ENCODE data around the gene ESX1. TPM values are rescaled to one million over a fixed set of nuclear protein-coding genes. Genes with fewer than 3 reads are reported as not detected.
"Not testable (repeated sequence)": the region's sequence is repeated elsewhere in the genome, so short reads cannot be mapped to it uniquely, and the experiment has no call there.

ESX1 gene
- polyA plus RNA-seq, 1 of the 3 experiments (the other 2 are of a cell fraction): not detected

DNA sequence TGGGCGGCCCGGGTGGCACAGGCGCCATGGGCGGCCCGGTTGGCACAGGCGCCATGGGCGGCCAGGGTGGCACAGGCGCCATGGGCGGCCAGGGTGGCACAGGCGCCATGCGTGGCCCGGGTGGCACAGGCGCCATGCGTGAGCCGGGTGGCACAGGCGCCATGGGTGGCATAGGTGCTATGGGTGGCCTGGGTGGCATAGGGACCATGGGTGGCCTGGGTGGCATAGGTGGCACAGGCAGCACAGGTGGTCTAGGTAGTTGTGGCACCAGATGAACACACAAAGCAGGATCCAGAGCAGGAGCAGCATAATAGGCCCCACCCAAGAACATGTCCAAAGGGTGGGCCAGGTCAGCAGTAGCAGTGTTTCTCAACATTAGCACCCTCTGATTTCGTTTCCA is 4.3 kb downstream of the ESX1 start:
- ChIA-PET POLR2A (no interaction called here), CTCF (no interaction called here)
- Histone ChIP-seq H2AFZ (ENCODE audit: low read depth) (no peak overlapping the region), H3K79me2 (ENCODE audit: insufficient read depth) (no peaks in the 10 kb centered on the region), H4K20me1 (ENCODE audit: insufficient read depth) (no peaks in the 10 kb centered on the region), H3K27me3 (ENCODE audit: insufficient read depth) (peaks cover 56% of the 10 kb centered on the region), H3K4me2 (no peak overlapping the region), H3F3A (replicated peaks; ENCODE audit: insufficient read depth) (no peaks in the 10 kb centered on the region), H3K9me3 (no peaks in the 10 kb centered on the region), H3K9me2 (no peaks in the 10 kb centered on the region), H3K4me1 (ENCODE audit: control insufficient read depth in 1 of 2, insufficient read depth in 2 of 2, low read depth in 1 of 2, low read length in 1 of 2) (no peaks in the 10 kb centered on the region), H3K27ac (ENCODE audit: low read depth in 2 of 2, low read length in 1 of 2) (no peak overlapping the region), H3K9ac (no peak overlapping the region), H3K4me3 (ENCODE audit: low read depth in 2 of 2, low read length in 1 of 2) (no peak overlapping the region), H3K36me3 (replicated peaks in 1 of 2; ENCODE audit: control insufficient read depth in 1 of 2, insufficient read depth in 2 of 2, low read length in 1 of 2) (no peaks in the 10 kb centered on the region)
- TF ChIP-seq RCOR1 (IDR thresholded peaks at IDR 0.05; ENCODE audit: low read length): no peak
- no peak for TF ChIP-seq FOXM1 (IDR thresholded peaks at IDR 0.05; ENCODE audit: low read depth)
- 24% methylated on average over 6 of the region's 17 CpGs for WGBS (ENCODE audit: low lambda C conversion rate)
- DNase-seq: no peak

DNA sequence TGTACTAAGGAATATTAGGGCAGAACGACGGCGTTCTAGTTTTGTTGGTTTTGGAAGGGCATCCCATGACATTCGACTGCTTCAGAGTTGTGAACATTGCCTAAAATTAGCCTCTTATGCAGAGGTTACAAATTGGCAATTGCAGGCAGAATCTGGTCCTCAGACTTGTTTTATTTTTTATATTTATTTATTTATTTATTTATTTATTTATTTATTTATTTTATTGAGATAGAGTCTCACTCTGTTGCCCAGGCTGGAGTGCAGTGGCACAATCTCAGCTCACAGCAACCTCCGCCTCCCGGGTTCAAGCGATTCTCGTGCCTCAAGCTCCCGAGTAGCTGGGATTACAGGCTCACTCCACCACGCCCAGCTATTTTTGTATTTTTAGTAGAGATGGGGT is 24.7 kb downstream of the ESX1 start:
- POLR2A ChIA-PET; H3F3A ChIP-seq (replicated peaks; ENCODE audit: insufficient read depth); H4K20me1 ChIP-seq (ENCODE audit: insufficient read depth); H3K9me3 ChIP-seq; H3K9me2 ChIP-seq; H3K79me2 ChIP-seq (ENCODE audit: insufficient read depth); H3K4me2 ChIP-seq; H3K4me3 ChIP-seq (ENCODE audit: low read depth in 2 of 2, low read length in 1 of 2); H2AFZ ChIP-seq (ENCODE audit: low read depth); H3K36me3 ChIP-seq (replicated peaks in 1 of 2; ENCODE audit: control insufficient read depth in 1 of 2, insufficient read depth in 2 of 2, low read length in 1 of 2); DNase-seq; H3K27me3 ChIP-seq (ENCODE audit: insufficient read depth); H3K9ac ChIP-seq; H3K4me1 ChIP-seq (ENCODE audit: control insufficient read depth in 1 of 2, insufficient read depth in 2 of 2, low read depth in 1 of 2, low read length in 1 of 2); H3K27ac ChIP-seq (ENCODE audit: low read depth in 2 of 2, low read length in 1 of 2): not testable (repeated sequence)
- CTCF ChIA-PET: interaction anchor here (1.4 kb wide), 1 partner anchor 35 kb away, joined by 4 read pairs; no protein-coding TSS in a partner anchor
- WGBS (ENCODE audit: low lambda C conversion rate): 49% methylated on average over 10 of the region's 10 CpGs

- Histone ChIP-seq H3K9me2 (no peaks in the 10 kb centered on the region), H4K20me1 (ENCODE audit: insufficient read depth) (no peaks in the 10 kb centered on the region), H3K4me1 (ENCODE audit: control insufficient read depth in 1 of 2, insufficient read depth in 2 of 2, low read depth in 1 of 2, low read length in 1 of 2) (no peaks in the 10 kb centered on the region), H3K27ac (ENCODE audit: low read depth in 2 of 2, low read length in 1 of 2) (no peak overlapping the region), H3K4me2 (no peak overlapping the region), H3K27me3 (ENCODE audit: insufficient read depth) (peaks cover 4% of the 10 kb centered on the region; the same call in 1 of the 2 replicates), H3K36me3 (replicated peaks in 1 of 2; ENCODE audit: control insufficient read depth in 1 of 2, insufficient read depth in 2 of 2, low read length in 1 of 2) (peaks cover 0 to 3% of the 10 kb centered on the region in 2 experiments), H3K9me3 (no peaks in the 10 kb centered on the region), H3K9ac (no peak overlapping the region), H2AFZ (ENCODE audit: low read depth) (no peak overlapping the region), H3K79me2 (ENCODE audit: insufficient read depth) (no peaks in the 10 kb centered on the region), H3F3A (replicated peaks; ENCODE audit: insufficient read depth) (no peaks in the 10 kb centered on the region), H3K4me3 (ENCODE audit: low read depth in 2 of 2, low read length in 1 of 2) (no peak overlapping the region)
- no peak for DNase-seq
- ChIA-PET CTCF (interaction anchor here (3.9 kb wide), 1 partner anchor 16 kb away, joined by 10 read pairs; no protein-coding TSS in a partner anchor), POLR2A (no interaction called here)
- TF ChIP-seq POLR2AphosphoS5 (IDR thresholded peaks at IDR 0.05; ENCODE audit: low read depth, low read length) (no peak), YY1 (IDR thresholded peaks at IDR 0.05; ENCODE audit: low read depth) (no peak), CHD2 (IDR thresholded peaks at IDR 0.05; ENCODE audit: low read length, partially characterized antibody) (no peak), FOXM1 (IDR thresholded peaks at IDR 0.05; ENCODE audit: low read depth) (no peak), RAD21 (IDR thresholded peaks at IDR 0.05; ENCODE audit: low read length) (no peak), TAF1 (IDR thresholded peaks at IDR 0.05; ENCODE audit: borderline replicate concordance, low read depth, low read length) (no peak), NFIC (IDR thresholded peaks at IDR 0.05; ENCODE audit: borderline replicate concordance) (no peak)
- TF ChIP-seq, protein P1, sequence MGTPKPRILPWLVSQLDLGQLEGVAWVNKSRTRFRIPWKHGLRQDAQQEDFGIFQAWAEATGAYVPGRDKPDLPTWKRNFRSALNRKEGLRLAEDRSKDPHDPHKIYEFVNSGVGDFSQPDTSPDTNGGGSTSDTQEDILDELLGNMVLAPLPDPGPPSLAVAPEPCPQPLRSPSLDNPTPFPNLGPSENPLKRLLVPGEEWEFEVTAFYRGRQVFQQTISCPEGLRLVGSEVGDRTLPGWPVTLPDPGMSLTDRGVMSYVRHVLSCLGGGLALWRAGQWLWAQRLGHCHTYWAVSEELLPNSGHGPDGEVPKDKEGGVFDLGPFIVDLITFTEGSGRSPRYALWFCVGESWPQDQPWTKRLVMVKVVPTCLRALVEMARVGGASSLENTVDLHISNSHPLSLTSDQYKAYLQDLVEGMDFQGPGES (IDR thresholded peaks at IDR 0.05; ENCODE audit: low read depth, low read length): no peak
- 26% methylated on average over 5 of the region's 5 CpGs for WGBS (ENCODE audit: low lambda C conversion rate)
These were observed 43.5 kb downstream of the ESX1 start for GRCh38 chrX:104211187-104211586.

Data from SK-N-SH (cell line).